ENCODE results near the gene POLR2L.

POLR2L gene

DNA sequence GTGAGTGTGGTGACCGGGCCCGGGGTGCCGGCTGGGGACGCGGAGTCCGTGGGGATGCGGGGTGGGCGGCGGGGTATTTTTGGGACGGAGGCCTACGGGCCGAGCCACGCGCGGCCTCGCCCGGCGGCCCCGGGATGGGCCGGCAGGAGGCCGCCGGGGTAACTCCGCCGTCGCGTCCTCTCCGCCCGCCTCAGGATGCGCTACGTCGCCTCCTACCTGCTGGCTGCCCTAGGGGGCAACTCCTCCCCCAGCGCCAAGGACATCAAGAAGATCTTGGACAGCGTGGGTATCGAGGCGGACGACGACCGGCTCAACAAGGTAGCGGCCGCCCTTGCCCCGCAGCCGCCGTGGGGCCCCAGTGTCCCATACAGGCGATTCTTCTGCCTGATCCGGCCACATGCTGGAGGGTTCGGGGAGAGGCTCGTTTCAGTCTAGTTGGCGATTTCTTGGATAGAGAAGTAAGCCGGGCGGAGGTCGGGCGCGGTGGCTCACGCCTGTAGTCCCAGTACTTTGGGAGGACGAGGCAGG, 32.2 kb downstream of the POLR2L start:
- no peaks in the 10 kb centered on the region for H3K27me3 ChIP-seq (ENCODE audit: insufficient read depth, poor library complexity, severe bottlenecking)
- TF ChIP-seq, protein P1, sequence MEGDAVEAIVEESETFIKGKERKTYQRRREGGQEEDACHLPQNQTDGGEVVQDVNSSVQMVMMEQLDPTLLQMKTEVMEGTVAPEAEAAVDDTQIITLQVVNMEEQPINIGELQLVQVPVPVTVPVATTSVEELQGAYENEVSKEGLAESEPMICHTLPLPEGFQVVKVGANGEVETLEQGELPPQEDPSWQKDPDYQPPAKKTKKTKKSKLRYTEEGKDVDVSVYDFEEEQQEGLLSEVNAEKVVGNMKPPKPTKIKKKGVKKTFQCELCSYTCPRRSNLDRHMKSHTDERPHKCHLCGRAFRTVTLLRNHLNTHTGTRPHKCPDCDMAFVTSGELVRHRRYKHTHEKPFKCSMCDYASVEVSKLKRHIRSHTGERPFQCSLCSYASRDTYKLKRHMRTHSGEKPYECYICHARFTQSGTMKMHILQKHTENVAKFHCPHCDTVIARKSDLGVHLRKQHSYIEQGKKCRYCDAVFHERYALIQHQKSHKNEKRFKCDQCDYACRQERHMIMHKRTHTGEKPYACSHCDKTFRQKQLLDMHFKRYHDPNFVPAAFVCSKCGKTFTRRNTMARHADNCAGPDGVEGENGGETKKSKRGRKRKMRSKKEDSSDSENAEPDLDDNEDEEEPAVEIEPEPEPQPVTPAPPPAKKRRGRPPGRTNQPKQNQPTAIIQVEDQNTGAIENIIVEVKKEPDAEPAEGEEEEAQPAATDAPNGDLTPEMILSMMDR (IDR thresholded peaks at IDR 0.05; ENCODE audit: poor library complexity, severe bottlenecking) = no peak
- H3K9me3 ChIP-seq (ENCODE audit: severe bottlenecking) = no peaks in the 10 kb centered on the region
- H3K27ac ChIP-seq (ENCODE audit: poor library complexity, severe bottlenecking) = peak overlapping the region; percentile 73
- no peak for DNase-seq (ENCODE audit: low spot score)
- ATAC-seq (ENCODE audit: low read depth) = no peak
- peak overlapping the region; percentile 69 for H3K4me3 ChIP-seq (ENCODE audit: severe bottlenecking)
- H3K4me1 ChIP-seq (ENCODE audit: insufficient read depth, poor library complexity, severe bottlenecking) = no peaks in the 10 kb centered on the region
- H3K36me3 ChIP-seq (ENCODE audit: low read depth) = peaks cover 37% of the 10 kb centered on the region

DNA sequence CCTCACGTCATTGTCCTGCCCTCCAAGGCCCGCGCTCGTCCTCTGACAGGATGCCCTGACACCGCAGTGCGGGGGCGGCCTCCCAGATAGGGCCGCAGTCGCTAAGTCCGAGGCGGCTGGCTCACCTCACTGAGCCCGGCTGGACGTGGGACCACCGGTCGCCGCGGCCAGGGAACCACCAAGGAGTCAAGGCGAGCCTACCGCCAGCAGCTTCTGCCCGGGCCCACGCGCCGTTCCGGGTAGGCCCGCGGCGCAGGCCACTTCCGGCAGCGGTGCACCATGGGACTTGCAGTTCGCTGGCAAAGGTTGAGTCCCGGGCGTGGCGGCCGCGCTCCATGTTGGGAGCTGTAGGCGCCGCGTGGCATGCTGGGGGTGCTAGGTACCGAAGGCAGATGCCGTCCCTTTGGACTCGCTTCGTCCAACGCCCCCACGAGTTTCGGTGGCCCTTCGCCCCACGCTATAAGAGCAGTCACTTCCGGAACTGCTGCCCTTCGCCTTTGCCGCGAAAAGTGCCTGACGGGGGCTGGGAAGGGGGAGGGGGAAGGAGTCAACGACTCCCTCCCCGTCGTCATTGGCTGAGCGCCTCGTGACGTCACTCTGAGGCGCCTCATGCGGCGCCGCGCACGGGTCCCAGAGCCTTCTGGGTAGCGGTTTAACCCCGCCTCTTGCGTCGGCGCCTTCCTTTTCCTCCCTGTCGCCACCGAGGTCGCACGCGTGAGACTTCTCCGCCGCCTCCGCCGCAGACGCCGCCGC, 32.9 kb downstream of the POLR2L start, which contains the start of gene RPLP2:
TSS of gene RPLP2 (plus strand) at position 681 of the 753 bp plus-strand sequence. CDS start 268 bp downstream, outside the sequence.
- H3K4me1 ChIP-seq (ENCODE audit: insufficient read depth, poor library complexity, severe bottlenecking) = no peaks in the 10 kb centered on the region

GRCh38 chr11:808427-809286, 33.7 kb downstream of the POLR2L start:
- ATAC-seq (ENCODE audit: low read depth) (peak; percentile 0; the same call in 2 of the 3 replicates), DNase-seq (ENCODE audit: low spot score) (no peak)
- Histone ChIP-seq H3K36me3 (ENCODE audit: low read depth) (peaks cover 34% of the 10 kb centered on the region), H3K4me3 (ENCODE audit: severe bottlenecking) (peak overlapping the region; percentile 69), H3K9me3 (ENCODE audit: severe bottlenecking) (no peaks in the 10 kb centered on the region), H3K27ac (ENCODE audit: poor library complexity, severe bottlenecking) (peak overlapping the region; percentile 73), H3K4me1 (ENCODE audit: insufficient read depth, poor library complexity, severe bottlenecking) (peaks cover 3% of the 10 kb centered on the region), H3K27me3 (ENCODE audit: insufficient read depth, poor library complexity, severe bottlenecking) (no peaks in the 10 kb centered on the region)
- TF ChIP-seq, protein P1 (IDR thresholded peaks at IDR 0.05; ENCODE audit: poor library complexity, severe bottlenecking) = no peak

More for the DNA sequence above, 32.9 kb downstream of the POLR2L start, which contains the start of gene RPLP2:
- peaks cover 37% of the 10 kb centered on the region for H3K36me3 ChIP-seq (ENCODE audit: low read depth)
- peak within 1 kb of the TSS; percentile 69 for H3K4me3 ChIP-seq (ENCODE audit: severe bottlenecking)
- TF ChIP-seq, protein P1 (IDR thresholded peaks at IDR 0.05; ENCODE audit: poor library complexity, severe bottlenecking) = no peak
- peak; percentile 79 for ATAC-seq (ENCODE audit: low read depth)
- H3K9me3 ChIP-seq (ENCODE audit: severe bottlenecking) = no peaks in the 10 kb centered on the region
- DNase-seq (ENCODE audit: low spot score) = peak; percentile 97
- no peaks in the 10 kb centered on the region for H3K27me3 ChIP-seq (ENCODE audit: insufficient read depth, poor library complexity, severe bottlenecking)
- H3K27ac ChIP-seq (ENCODE audit: poor library complexity, severe bottlenecking) = peak within 1 kb of the TSS; percentile 73

- H3K27me3 ChIP-seq (ENCODE audit: insufficient read depth, poor library complexity, severe bottlenecking) = no peaks in the 10 kb centered on the region
- ATAC-seq (ENCODE audit: low read depth) (no peak), DNase-seq (ENCODE audit: low spot score) (no peak)
- peaks cover 20% of the 10 kb centered on the region for H3K36me3 ChIP-seq (ENCODE audit: low read depth)
- TF ChIP-seq, protein P1 (IDR thresholded peaks at IDR 0.05; ENCODE audit: poor library complexity, severe bottlenecking) = no peak
- peaks cover 3% of the 10 kb centered on the region for H3K4me1 ChIP-seq (ENCODE audit: insufficient read depth, poor library complexity, severe bottlenecking)
- H3K27ac ChIP-seq (ENCODE audit: poor library complexity, severe bottlenecking) = peak overlapping the region; percentile 71
- H3K4me3 ChIP-seq (ENCODE audit: severe bottlenecking) = peak overlapping the region; percentile 43
- no peaks in the 10 kb centered on the region for H3K9me3 ChIP-seq (ENCODE audit: severe bottlenecking)
Observed at GRCh38 chr11:804599-804964, 37.7 kb downstream of the POLR2L start.
